ENCODE measurements around the gene PRSS56. TPM values are rescaled to one million over a fixed set of nuclear protein-coding genes. Genes with fewer than 3 reads are reported as not detected.
A peak's percentile ranks its signal among the peaks of the same experiment; 100 is the strongest.

Gene PRSS56
- total and polyA plus RNA-seq, 2 of the 13 experiments (the other 11 are each of a cell fraction or from before 2014, with no cell fraction given) = not detected

DNA sequence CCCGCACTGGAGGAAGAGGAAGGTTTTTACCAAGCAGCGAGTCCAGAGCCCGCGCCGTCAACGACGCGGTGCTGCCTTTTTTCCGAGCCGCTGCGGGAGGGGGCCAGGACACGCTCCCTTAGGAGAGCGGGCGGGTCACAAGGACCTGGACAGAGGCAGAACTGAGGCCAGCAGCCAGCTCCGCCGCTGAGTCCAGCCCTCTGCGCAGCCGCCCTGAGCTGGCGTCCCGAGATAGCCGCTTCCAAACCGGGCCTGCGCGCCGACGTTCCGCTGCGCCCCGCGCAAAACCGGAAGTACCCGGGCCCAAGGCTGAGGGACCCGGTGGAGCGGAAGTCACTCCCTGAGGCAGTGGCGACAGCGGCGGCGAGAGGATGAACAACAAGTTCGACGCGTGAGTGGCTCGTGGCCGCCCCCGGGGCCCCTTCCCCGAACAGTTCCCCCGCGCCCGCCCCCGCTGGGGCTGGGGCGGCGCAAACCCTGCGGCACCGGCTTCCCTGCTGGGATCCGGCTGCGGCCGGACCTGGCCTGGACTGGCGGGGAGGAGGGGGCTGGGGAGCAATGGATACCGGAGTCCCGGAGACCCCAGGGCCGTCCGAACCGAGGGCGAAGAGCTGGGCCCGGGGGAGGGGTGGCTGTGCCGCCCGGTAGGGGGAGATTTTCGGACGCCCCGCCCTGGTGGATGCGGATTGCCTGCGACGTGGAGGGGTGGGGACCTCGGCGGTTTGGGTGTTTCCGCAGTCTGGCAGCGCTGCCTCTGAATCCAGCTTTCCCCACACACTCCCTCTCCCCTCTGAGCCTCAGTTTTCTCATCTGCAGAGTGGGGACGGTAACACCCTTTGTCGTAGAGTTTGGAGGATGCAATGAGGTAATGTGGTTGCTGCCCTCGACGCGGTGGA lies 30.4 kb downstream of the PRSS56 start, which contains the start of the genes EIF4E2 and TIGD1 (continued):
- TF ChIP-seq ZBTB8A (CRISPR knock-in tag; IDR thresholded peaks at IDR 0.05; ENCODE audit: borderline replicate concordance, low read depth) (peak; percentile 95), CENPX (CRISPR knock-in tag; IDR thresholded peaks at IDR 0.05) (no peak), GATA4 (IDR thresholded peaks at IDR 0.05; ENCODE audit: borderline replicate concordance, low read depth) (peak; percentile 71), HMGA1 (CRISPR knock-in tag; conservative IDR thresholded peaks at IDR 0.05) (no peak), POGZ (CRISPR knock-in tag; IDR thresholded peaks at IDR 0.05) (peak; percentile 99), POLR2AphosphoS2 (IDR thresholded peaks at IDR 0.05; ENCODE audit: low read depth, low read length) (0 out of 2 replicates have a peak, but pooled peaks have one; percentile 68), KAT2B (IDR thresholded peaks at IDR 0.05; ENCODE audit: borderline replicate concordance, low read depth, low read length) (no peak), SP1 (IDR thresholded peaks at IDR 0.05) (no peak), SP1 (CRISPR knock-in tag; IDR thresholded peaks at IDR 0.05) (peak; percentile 83), BRCA1 (CRISPR knock-in tag; IDR thresholded peaks at IDR 0.05) (peak; percentile 98), HNRNPH1 (optimal IDR thresholded peaks at IDR 0.05; ENCODE audit: low read depth, low read length) (no peak), MATR3 (CRISPR knock-in tag; IDR thresholded peaks at IDR 0.05) (no peak), ZNF441 (CRISPR knock-in tag; IDR thresholded peaks at IDR 0.05; ENCODE audit: borderline replicate concordance) (peak; percentile 95), BORCS8-MEF2B (CRISPR knock-in tag; IDR thresholded peaks at IDR 0.05) (peak; percentile 99), DMTF1 (CRISPR knock-in tag; IDR thresholded peaks at IDR 0.05) (no peak)
- TF ChIP-seq, protein P1, sequence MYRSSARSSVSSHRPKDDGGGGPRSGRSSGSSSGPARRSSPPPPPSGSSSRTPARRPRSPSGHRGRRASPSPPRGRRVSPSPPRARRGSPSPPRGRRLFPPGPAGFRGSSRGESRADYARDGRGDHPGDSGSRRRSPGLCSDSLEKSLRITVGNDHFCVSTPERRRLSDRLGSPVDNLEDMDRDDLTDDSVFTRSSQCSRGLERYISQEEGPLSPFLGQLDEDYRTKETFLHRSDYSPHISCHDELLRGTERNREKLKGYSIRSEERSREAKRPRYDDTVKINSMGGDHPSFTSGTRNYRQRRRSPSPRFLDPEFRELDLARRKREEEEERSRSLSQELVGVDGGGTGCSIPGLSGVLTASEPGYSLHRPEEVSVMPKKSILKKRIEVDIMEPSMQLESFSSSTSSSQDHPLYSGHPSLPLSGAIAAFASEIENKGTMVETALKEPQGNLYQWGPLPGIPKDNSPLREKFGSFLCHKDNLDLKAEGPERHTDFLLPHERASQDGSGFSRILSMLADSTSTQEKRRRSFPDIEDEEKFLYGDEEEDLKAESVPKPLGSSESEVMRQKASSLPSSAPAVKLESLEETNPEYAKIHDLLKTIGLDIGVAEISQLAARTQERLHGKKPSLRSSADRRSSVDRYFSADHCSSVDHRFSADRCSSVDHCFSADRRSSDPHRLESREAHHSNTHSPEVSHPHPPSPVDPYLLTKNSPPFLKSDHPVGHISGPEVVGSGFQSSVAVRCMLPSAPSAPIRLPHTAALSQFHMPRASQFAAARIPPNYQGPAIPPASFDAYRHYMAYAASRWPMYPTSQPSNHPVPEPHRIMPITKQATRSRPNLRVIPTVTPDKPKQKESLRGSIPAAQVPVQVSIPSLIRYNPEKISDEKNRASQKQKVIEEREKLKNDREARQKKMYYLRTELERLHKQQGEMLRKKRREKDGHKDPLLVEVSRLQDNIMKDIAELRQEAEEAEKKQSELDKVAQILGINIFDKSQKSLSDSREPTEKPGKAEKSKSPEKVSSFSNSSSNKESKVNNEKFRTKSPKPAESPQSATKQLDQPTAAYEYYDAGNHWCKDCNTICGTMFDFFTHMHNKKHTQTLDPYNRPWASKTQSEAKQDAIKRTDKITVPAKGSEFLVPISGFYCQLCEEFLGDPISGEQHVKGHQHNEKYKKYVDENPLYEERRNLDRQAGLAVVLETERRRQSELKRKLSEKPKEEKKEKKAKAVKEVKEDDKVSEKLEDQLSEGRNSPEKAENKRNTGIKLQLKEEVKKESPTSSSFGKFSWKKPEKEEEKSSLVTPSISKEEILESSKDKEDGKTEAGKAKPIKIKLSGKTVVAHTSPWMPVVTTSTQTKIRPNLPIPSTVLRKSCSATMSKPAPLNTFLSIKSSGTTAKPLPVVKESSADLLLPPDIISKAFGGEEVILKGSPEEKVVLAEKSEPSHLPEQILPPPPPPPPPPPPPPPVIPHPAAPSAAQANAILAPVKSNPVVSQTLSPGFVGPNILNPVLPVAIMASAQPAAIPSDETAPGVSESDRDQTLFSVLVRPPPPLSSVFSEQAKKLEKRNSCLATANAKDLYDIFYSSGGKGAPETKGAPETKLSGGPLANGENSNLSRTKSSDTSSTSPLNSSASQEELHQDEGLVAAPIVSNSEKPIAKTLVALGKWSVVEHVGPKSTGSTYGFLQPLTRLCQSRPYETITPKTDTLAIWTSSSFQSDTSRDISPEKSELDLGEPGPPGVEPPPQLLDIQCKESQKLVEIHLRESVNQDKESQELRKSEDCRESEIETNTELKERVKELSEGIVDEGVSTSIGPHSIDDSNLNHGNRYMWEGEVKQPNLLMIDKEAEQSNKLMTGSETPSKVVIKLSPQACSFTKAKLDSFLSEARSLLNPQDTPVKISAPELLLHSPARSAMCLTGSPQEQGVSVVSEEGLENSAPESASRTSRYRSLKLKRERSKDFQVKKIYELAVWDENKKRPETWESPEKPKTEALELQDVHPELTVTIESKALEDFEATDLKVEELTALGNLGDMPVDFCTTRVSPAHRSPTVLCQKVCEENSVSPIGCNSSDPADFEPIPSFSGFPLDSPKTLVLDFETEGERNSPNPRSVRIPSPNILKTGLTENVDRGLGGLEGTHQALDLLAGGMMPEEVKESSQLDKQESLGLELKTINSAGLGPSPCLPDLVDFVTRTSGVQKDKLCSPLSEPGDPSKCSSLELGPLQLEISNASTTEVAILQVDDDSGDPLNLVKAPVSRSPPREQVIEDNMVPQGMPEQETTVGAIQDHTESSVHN (CRISPR knock-in tag; IDR thresholded peaks at IDR 0.05) = no peak; the same call in 1 of the 2 replicates
- TF ChIP-seq, protein P2, sequence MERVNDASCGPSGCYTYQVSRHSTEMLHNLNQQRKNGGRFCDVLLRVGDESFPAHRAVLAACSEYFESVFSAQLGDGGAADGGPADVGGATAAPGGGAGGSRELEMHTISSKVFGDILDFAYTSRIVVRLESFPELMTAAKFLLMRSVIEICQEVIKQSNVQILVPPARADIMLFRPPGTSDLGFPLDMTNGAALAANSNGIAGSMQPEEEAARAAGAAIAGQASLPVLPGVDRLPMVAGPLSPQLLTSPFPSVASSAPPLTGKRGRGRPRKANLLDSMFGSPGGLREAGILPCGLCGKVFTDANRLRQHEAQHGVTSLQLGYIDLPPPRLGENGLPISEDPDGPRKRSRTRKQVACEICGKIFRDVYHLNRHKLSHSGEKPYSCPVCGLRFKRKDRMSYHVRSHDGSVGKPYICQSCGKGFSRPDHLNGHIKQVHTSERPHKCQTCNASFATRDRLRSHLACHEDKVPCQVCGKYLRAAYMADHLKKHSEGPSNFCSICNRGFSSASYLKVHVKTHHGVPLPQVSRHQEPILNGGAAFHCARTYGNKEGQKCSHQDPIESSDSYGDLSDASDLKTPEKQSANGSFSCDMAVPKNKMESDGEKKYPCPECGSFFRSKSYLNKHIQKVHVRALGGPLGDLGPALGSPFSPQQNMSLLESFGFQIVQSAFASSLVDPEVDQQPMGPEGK (CRISPR knock-in tag; IDR thresholded peaks at IDR 0.05) = peak; percentile 99

Measured in HepG2 (cell line).